Skin epidermis (tissue), 12 donors: ENCODE data around the gene RAB27B.

Experiments used
- H3K27ac ChIP-seq, 21 experiments: fragments of 200-600 bp; sonication (generic) in 11 of 21; one replicate each; pipeline ENCODE4 v1.5.0; 2020; ENCODE audit warnings: mild to moderate bottlenecking in 3 of 21, inconsistent platforms in 2 of 21, moderate library complexity in 2 of 21
- H3K4me3 ChIP-seq, 7 experiments: fragments of 200-600 bp; sonication (generic) in 2 of 7; one replicate each; pipeline ENCODE4 v1.5.0; 2020; ENCODE audit warnings: inconsistent platforms in 2 of 7, mild to moderate bottlenecking in 2 of 7, moderate library complexity in 1 of 7

The RAB27B gene

DNA sequence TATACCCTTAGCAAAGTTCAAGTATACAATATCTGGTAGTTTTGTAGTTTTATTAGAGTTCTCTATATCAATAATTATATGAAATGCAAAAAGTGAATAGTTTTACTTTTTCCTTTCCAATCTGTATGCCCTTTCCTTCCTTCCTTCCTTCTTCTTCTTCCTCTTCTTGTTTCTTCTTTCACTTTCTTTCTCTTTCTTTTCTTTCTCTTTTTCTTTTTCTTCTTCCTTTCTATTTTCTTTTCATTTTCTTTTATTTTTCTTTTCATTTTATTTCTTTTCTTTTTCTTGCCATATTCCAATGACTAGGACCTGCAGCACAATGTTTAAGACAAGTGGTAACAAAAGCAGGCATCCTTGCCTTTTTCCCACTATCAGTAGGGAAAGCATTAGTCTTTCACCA lies 71.2 kb downstream of the RAB27B start:
- H3K27ac ChIP-seq, result no peak overlapping the region
- H3K4me3 ChIP-seq, result no peak overlapping the region

DNA sequence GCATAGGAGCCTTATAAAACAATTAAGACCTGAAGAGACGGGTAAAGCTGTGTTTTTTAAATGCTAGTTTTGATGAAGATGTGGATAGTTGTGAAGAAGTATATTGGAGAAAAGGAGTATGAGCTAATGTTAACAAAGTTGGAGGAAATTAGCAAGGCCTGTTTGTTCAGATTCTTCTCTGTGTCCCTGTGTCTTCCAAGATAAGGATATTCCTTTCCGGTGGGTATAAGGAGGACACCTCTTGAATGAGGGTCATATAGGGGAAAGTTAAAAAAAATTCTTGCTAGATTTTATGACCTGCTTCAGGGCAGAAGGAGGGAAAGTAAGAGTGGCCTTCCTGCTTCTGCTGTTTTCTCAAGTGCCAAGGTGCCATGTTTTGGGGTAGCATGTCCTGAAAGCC lies 72.0 kb downstream of the RAB27B start:
- Histone ChIP-seq H3K4me3 (no peak overlapping the region), H3K27ac (no peak overlapping the region)

DNA sequence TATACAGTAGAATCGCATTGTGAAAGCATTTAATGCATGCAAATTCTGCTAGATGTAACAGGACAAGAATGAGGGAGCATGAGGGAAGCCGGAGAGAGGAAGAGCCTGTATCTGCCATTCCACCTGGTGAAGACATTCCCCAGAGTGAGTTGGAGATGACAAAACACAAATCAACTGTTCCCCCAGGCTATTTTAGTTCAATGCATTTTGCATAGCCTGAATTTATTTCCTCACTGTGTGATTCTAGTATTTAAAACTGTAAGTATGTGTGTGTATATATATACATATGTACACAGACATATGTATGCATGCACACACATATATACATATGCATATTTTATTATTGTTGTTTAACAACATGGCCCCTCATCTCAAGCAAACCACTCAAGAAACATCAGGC lies 76.3 kb downstream of the RAB27B start:
- Histone ChIP-seq H3K4me3 (no peak overlapping the region), H3K27ac (no peak overlapping the region)

DNA sequence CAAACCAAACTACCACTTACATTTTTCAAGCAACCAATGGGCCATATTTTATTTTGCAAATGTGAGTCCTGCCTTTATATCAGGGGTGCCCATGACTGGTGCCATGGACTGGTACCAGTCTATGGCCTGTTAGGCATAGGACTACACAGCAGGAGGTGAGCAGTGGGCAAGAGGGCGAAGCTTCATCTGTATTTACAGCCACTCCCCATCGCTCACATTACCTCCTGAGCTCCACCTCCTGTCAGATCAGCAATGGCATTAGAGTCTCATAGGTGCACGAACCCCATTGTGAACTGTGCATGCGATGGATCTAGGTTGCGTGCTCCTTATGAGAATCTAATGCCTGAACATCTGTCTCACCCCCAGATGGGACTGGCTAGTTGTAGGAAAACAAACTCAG lies 77.4 kb downstream of the RAB27B start:
- no peak overlapping the region for H3K27ac ChIP-seq
- no peak overlapping the region for H3K4me3 ChIP-seq

DNA sequence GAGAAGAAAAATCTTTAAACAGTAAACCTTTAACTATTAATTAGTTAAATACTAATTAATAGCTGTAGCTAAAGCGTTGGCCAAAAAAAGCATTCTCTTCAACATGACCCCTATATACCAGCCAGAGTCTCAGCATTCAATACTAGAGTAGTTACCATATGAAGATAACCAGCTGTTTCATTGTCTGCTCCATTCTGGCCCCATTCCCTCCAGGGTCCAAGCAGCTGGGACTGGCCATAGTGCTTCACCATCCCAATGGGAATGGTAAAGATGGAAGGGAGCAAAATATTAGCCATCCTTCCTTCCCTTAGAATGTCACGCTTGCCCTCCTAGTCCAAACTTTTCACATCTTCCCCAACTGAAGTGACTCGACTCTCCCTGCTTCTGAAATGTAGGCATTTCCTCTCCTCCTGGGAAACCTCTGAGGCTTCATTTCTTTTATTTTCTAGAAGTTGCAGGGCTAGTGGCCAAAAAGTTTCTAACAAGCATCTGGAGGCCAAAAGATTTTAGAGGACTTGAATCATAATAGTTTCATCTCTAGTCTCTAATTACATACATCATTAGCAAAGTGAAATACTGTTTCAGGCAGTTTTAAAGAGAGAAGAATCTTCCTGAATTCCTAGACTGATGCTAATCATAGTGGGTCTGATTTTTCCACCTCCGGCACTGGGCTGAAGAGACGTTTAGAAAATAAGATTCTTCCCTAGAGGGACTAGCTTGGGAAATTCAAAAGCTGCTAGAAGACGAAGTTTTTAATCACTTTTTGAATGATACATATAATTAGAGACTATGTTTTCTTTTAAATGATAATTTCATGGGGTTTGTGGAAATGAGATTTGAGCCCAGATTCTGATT lies 78.3 kb downstream of the RAB27B start:
- Histone ChIP-seq H3K27ac (no peak overlapping the region), H3K4me3 (no peak overlapping the region)

DNA sequence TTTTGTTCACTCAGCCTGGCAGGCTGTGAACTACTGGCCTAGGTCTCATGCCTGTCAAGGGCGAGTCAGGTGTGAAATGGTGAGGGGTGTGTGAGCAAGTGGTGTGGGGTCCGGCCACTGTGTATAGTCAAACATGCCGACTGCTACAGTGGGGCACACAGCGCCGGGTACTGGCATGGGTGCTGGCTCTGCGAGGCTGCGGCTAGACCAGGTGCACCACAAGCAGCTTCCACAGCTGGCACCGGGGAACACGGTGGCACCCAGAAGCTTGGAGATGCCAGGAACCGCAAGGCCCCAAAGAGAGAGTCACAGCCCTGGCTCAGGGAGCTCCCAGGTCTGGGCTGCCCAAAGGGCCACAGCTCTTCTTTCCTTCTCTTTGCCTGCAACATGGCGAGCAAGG lies 81.3 kb downstream of the RAB27B start:
- Histone ChIP-seq H3K27ac (no peak overlapping the region), H3K4me3 (no peak overlapping the region)

DNA sequence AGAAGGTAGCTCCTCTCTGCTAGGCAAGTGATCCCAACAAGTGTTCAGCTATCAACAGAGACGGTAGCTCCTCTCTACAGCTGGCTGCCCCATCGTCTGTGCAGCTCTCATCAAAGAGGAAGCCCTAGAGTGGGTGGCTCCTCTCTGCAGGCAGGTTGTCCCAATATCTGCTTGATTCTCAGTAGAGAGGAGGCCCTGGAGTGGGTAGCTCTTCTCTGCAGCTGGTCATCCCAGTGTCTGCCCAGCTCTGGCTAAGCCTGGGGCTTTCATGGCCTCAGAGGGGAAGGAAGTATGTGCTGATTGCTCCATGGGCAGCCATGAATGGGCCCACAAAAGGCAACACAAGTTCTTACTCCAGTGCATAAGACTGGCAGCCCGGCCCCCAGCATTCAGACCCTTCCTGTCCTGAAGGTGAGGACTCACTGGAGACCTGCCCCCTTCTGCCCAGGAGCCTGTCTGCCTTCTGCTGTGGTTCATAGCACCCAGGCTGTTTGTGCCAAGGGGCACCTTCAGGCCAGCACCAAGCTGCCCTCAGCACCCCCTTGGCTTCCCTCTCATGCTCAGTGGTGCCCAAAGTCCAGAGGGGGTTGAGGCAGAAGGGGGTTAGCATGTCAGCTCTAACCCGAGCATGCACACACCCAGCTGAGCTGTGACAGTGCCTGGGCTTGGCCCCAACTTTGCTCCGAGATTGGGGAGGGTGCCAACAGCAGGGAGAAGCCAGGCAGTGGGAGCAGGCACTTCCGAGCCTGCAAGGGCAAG lies 82.1 kb downstream of the RAB27B start:
- Histone ChIP-seq H3K27ac (no peak overlapping the region), H3K4me3 (no peak overlapping the region)

DNA sequence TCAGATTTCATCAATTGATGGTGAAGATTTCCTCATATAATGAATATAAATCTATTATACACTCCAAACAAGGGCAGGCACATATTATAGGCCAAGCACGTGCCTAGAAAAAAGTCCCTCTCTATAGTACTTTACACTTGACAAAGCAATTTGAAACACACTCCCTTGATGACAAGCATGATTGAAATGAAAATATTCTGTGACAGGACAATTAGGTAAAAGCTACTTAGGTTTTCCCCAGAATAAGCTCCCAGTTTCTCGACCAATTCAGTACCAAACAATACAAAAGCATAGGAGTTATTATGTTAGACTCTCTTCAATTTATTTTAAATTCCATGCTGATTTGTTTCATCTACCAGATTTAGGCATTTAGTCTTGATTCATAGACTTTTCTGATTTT lies 83.3 kb downstream of the RAB27B start:
- Histone ChIP-seq H3K27ac (no peak overlapping the region), H3K4me3 (no peak overlapping the region)

DNA sequence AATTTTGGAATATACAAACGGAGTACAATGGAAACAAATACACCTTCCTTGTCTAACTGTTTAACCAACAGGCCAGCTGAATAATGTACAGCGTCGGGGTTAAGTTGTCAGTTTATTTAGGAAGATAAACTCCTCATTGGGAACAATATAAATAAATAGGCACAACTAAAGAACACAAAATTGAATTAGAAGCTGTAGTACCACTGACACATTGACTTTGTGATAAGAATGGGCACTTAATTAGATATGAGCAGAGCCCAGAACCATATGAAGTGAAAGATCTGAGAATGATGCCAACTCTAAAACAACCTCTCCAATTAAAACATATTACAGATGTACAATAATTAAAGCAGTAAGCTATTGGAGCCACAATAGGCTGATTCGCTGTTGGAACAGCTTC lies 86.5 kb downstream of the RAB27B start:
- Histone ChIP-seq H3K27ac (no peak overlapping the region), H3K4me3 (no peak overlapping the region)

DNA sequence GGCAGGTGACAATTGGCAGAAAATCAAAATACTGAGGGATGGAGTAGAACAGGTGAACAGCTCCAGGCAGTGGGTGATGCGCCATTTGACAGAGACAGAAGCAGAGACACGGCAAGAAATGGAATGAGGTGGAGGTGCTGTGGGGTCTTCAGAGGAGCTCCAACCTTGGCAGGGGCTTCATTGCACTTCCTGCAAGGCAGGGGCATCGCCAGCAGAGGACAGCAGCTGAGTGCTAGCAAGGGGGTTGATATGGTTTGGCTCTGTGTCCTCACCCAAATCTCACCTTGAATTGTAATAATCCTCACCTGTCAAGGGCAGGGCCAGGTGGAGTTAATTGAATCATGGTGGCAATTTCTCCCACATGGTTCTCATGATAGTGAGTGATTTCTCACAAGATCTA lies 88.2 kb downstream of the RAB27B start:
- H3K4me3 ChIP-seq, result no peak overlapping the region
- H3K27ac ChIP-seq, result no peak overlapping the region

DNA sequence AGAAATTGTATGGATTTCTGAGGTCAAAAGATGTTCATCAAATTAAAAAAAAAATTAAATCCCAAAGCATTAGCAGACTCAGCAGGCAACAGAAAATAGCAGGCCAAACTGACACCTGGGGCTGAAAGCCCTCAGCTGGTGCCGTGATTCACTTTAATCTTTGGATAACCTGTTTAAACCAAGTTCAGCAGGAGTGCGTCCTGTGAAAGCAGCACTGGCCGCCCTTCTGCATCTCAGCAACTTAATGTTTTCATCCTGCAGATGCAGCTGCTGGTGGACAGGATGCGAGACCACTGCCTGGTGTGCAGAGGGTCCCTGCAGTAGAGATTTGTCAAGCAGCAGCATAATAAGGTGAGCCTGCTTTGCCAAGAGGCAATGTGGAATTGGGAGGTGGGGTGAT lies 89.8 kb downstream of the RAB27B start:
- H3K4me3 ChIP-seq, result no peak overlapping the region
- no peak overlapping the region for H3K27ac ChIP-seq

DNA sequence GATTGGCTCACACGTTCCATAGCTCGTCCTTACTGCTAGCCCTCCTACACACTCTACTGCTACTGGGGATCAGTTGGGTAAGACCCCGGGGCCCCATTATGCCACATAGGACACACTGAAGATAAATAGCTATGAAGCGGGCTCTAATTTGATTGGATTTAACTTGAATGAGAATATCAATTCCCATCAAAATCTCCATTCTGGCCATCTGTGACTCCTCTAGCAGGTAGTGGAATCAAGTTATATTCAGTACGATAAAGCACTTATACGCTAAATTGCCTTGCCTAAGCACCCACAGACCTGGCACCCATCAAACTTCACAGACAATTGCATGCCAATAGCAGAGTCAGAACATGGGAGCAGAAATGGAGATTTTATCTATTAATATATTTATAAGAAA lies 91.1 kb downstream of the RAB27B start:
- no peak overlapping the region for H3K4me3 ChIP-seq
- no peak overlapping the region for H3K27ac ChIP-seq

DNA sequence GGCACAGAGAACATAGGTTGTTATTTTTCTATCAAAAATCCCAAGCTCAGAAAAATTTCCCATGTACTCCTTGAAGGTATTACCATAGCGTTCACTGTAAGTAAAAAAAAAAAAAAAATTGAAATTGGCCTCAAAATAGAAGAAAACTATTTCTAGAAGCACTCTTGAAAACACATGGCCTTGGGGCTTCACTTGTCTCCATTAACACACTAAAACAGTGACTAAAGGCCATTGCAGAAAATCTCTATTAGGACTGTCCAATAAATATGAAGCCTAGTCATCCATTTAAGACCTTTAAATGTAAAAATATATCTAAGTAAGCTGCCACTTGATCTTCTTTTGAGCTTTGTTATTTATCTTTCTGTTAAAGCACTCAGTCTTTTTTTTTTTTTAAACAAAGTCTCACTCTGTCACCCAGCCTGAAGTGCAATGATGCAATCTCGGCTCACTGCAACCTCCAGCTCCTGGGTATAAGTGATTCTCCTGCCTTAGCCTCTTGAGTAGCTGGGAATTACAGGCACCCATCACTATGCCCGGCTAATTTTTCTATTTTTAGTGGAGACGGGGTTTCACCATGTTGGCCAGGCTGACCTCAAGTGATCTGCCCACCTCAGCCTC lies 95.2 kb downstream of the RAB27B start:
- no peak overlapping the region for H3K27ac ChIP-seq

DNA sequence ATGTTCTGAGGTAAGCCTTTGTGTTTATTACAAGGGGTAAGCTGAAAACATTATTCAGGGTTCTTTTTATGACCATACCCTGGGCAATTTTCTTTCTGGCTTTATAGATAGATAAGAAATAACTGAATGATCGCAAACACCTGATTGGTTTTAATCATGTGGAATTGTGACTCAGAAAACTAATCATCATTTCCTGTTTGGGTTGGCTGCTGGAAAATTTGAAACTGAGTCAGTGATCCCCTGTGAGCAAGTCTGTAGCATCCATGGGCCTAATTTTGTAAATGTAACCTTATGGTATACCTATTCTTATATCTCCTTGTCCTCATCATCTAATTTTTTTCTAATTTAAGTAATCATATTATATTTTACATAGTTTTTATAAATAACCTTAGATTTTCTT lies 96.7 kb downstream of the RAB27B start:
- Histone ChIP-seq H3K4me3 (no peak overlapping the region), H3K27ac (no peak overlapping the region)

More for the DNA sequence above, 95.2 kb downstream of the RAB27B start:
- no peak overlapping the region for H3K4me3 ChIP-seq

DNA sequence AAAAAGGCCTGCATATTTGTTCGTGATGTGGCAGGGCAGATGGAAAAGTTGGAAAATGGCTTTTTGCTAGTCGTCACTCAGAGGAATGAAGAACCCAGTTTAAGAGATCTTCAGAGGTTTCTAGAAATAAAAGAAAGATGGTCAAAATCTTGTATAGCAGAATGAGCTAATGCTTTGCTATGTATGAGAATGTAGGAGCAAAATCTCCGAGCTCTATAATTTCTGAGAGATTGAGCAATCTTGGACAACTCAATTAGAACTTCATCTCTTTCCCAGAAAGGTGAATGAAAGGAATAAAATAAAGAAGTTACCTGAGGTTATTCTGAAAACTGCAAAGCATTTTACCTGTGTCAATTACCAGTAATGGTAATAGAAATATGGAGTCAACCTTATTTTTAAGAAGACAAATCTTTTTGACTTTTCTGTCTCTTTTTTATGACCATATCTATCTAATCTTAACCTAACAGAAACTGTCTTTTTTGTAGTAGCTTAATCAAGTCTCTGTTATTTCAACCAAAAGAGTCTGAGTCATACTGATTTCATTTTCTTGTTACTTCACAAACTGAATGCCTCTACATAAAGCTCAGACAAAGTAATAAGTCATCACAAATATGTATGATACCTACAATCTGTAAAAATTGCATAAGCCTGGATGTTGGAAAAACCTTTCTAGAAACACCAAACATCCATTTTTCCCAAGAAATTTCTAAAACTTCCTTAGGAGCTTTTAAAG lies 98.5 kb downstream of the RAB27B start:
- no peak overlapping the region for H3K27ac ChIP-seq
- H3K4me3 ChIP-seq, result no peak overlapping the region

DNA sequence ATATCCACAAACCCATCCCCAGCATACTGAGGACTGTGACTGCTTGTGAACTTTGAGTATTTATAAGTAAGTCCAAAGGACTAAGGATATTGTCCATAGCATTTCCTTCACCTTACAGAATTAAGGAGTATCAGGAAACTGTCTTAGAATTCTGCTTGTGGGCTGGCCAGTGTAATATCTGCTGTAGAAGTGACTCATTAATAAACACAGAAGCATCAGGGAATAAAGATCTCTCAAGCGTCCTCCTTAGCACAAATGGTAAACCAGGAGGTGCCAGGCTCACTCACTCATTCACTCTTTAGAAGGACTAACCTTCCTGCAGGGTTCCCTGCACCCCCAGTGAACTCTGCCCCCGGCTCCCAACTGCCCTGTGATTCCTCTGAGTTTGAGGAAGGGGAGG lies 100.0 kb downstream of the RAB27B start:
- Histone ChIP-seq H3K4me3 (no peak overlapping the region), H3K27ac (no peak overlapping the region)

DNA sequence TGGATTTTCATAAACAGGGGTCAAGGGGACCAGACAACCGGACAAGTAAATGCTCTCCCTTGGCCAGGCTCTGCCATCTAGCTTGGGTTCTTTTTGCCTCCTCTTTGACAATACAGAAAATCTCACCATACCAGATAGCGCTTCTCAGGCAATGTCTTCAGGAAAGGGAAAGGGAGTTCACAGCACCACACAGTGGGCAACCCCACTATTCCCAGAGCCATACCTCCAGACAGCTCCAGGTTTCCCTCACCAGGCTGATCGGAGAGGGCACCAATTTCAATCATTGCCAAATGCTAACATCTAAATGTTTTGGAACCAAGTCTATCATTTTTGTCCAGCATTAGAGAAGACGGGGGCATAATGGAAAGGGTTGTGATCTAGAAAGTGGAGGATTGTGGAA lies 102.9 kb downstream of the RAB27B start:
- no peak overlapping the region for H3K27ac ChIP-seq
- no peak overlapping the region for H3K4me3 ChIP-seq

DNA sequence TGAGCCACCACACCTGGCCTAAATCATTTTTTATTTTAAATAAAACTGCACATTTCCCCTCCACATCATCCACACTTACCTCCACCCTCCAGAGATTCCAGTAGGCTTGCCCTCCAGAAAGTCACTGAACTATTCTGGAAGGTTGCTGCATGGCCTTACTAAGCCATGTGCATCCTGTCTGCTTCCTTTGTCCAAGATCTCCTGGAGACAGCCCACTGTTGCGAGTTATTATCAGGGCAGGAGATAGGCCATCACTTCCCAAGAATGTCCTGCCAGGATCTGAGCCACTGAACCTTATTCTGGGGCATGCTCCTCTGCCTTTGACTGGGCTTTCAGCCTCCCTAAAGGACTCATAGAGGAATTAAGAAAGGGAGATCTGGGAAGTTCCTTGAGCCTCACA lies 104.2 kb downstream of the RAB27B start:
- H3K27ac ChIP-seq, result no peak overlapping the region
- no peak overlapping the region for H3K4me3 ChIP-seq

DNA sequence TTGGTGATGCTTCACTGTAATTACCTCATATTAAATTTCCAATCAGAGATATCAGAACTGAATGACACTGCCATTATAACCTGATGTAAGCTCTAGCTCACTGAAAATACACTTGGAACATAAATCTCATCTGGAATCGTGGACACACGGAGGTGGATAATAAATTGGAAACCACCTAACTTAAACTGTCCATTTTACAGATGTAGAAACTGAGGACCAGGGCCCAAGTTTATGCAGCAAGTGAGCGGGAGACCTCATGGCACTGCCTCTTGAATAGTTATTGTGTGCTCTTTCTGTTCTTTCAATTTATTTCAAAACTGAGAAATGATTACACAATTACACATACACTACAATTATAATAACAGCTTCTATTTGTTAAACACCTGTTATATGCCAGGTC lies 110.2 kb downstream of the RAB27B start:
- Histone ChIP-seq H3K27ac (no peak overlapping the region), H3K4me3 (no peak overlapping the region)

DNA sequence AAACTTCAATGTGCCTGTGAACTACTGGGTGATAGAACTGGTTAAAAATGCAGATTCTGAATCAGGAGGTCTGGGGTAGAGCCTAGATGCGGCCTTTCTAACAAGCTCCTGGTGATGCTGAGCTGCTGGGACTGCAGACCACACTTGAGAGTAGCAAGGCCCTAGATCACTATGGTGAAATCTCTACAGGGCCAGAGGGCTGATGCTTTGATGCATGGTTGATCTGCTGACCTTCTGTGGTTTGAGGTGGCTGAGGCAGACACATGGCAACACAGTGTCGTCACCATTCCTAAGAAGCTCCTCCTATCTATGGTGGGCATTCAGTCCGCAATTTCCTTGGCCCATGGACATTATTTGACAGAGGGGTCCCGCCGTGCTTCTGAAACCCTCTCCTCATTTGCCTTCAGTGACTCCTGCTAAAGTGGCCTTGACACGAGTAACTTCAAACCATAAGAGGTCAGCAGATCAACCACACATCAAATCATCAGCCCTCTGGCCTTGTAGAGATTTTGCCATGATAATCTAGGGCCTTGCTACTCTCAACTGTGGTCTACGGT lies 111.2 kb downstream of the RAB27B start:
- Histone ChIP-seq H3K4me3 (no peak overlapping the region), H3K27ac (no peak overlapping the region)
